Kidney (tissue), 14 donors: ENCODE data around the gene HS3ST3B1. TPM values are rescaled to one million over a fixed set of nuclear protein-coding genes. Genes with fewer than 3 reads are reported as not detected.

Experiments used
- DNase-seq, 5 donors: peaks; one replicate each; pipeline ENCODE4 v3.0.0-alpha.2; 2013 to 2020
- FAIRE-seq: peaks from 2 replicates; lab custom pipeline; 2012; peaks lifted over from hg19 to GRCh38; lab: Jason Lieb, UNC
- H3K27ac ChIP-seq, 2 donors: one replicate each; pipeline ENCODE4 v1.7.0; 2013; ENCODE audit warnings: low read depth in 2 of 2, low read length in 2 of 2, inconsistent platforms in 1 of 2
- H3K27me3 ChIP-seq: one replicate; pipeline ENCODE4 v1.7.1; 2013; ENCODE audit warnings: low read length, inconsistent platforms; ENCODE audit not compliant: control insufficient read depth, insufficient read depth
- H3K36me3 ChIP-seq, 3 donors: one replicate each; pipeline versions ENCODE4 v1.7.0 to v1.7.1; 2013; ENCODE audit warnings: low read length in 3 of 3, control low read depth in 1 of 3, inconsistent platforms in 1 of 3; ENCODE audit not compliant: insufficient read depth in 3 of 3, control insufficient read depth in 2 of 3
- H3K4me1 ChIP-seq, 3 donors: one replicate each; pipeline versions ENCODE4 v1.7.0 to v1.7.1; 2013; ENCODE audit warnings: low read length in 3 of 3, inconsistent platforms in 1 of 3, low read depth in 1 of 3; ENCODE audit not compliant: control insufficient read depth in 2 of 3, insufficient read depth in 2 of 3
- H3K4me3 ChIP-seq, 3 donors: one replicate each; pipeline versions ENCODE4 v1.7.0 to v1.8.1; 2013; ENCODE audit warnings: low read length in 3 of 3, control low read depth in 1 of 3, inconsistent platforms in 1 of 3
- H3K9ac ChIP-seq, 3 donors: one replicate each; pipeline versions ENCODE4 v1.7.0 to v1.7.1; 2013; ENCODE audit warnings: low read length in 3 of 3, control low read depth in 1 of 3, inconsistent platforms in 1 of 3
- H3K9me3 ChIP-seq, 3 donors: one replicate each; pipeline versions ENCODE4 v1.7.0 to v1.7.1; 2013; ENCODE audit warnings: low read length in 3 of 3, control low read depth in 1 of 3, inconsistent platforms in 1 of 3; ENCODE audit not compliant: control insufficient read depth in 2 of 3, insufficient read depth in 1 of 3
- CTCF ChIP-seq: IDR thresholded peaks from 3 replicates; pipeline ENCODE4 v1.5.1; 2012; ENCODE audit warnings: mild to moderate bottlenecking, moderate library complexity, borderline replicate concordance; ENCODE audit not compliant: insufficient read depth; ENCODE audit errors: extremely low read depth
- intact Hi-C: fragments of 100-400 bp; cut with DNase I; formaldehyde crosslinking; loops from one replicate; pipeline ENCODE4 v1.11.1; 2022
- polyA plus RNA-seq: library from polyadenylated mRNA; stranded (reverse); fragments of 350-450 nt; fragmentation: Illumina TruSeq; extraction: RNeasy Lipid Tissue Mini Kit (QIAGEN cat#74804); gene quantifications from one replicate; pipeline ENCODE4 v1.2.3, GENCODE V29; 2014; ENCODE audit warnings: low read depth, low replicate concordance; ENCODE audit not compliant: insufficient read depth
- total RNA-seq: library from RNA; stranded (reverse); fragmentation: NEBNext Ultra II Directional; extraction: Animal tissue kit (Norgen Biotek cat#: 25700); gene quantifications from one replicate; pipeline ENCODE4 v1.2.1, GENCODE V29; 2021
- donor health status: control.
- donor health status: control.
- donor health status: control.
- donor health status: control.
- donor health status: control.
- donor health status: DM: yes; HTN: yes; CAD: no.
- donor health status: Normal renal cell carcinoma (clear cell type).

Gene HS3ST3B1
- total and polyA plus RNA-seq, 2 donors from 2014 or later = 4.8 to 5.3 TPM

GRCh38 chr17:14389681-14390080 lies 88.8 kb downstream of the HS3ST3B1 start:
- intact Hi-C loops = no loop called here
- no peak for FAIRE-seq
- Histone ChIP-seq H3K9ac (no peak overlapping the region), H3K4me1 (no peaks in the 10 kb centered on the region), H3K27me3 (no peaks in the 10 kb centered on the region), H3K4me3 (no peak overlapping the region), H3K9me3 (peaks cover 0 to 2% (median 0%) of the 10 kb centered on the region in 3 donors), H3K36me3 (no peaks in the 10 kb centered on the region), H3K27ac (no peak overlapping the region)
- DNase-seq = no peak
- TF ChIP-seq CTCF = no peak

GRCh38 chr17:14393723-14394122 lies 92.8 kb downstream of the HS3ST3B1 start:
- DNase-seq (no peak), FAIRE-seq (no peak)
- no peak for TF ChIP-seq CTCF
- peaks cover 0 to 2% (median 0%) of the 10 kb centered on the region in 3 donors for H3K9me3 ChIP-seq
- H3K4me3 ChIP-seq = no peak overlapping the region
- no peaks in the 10 kb centered on the region for H3K27me3 ChIP-seq
- no peaks in the 10 kb centered on the region for H3K36me3 ChIP-seq
- no peaks in the 10 kb centered on the region for H3K4me1 ChIP-seq
- no peak overlapping the region for H3K27ac ChIP-seq
- intact Hi-C loops = no loop called here
- H3K9ac ChIP-seq = no peak overlapping the region

- FAIRE-seq = no peak
- no peak for TF ChIP-seq CTCF
- Histone ChIP-seq H3K9ac (no peak overlapping the region), H3K9me3 (peaks cover 0 to 5% (median 0%) of the 10 kb centered on the region in 3 donors), H3K27ac (no peak overlapping the region), H3K36me3 (no peaks in the 10 kb centered on the region), H3K27me3 (no peaks in the 10 kb centered on the region), H3K4me1 (no peaks in the 10 kb centered on the region), H3K4me3 (no peak overlapping the region)
- no peak for DNase-seq
- intact Hi-C loops = no loop called here
Observed at GRCh38 chr17:14395255-14395654, 94.4 kb downstream of the HS3ST3B1 start.

GRCh38 chr17:14396547-14396946 lies 95.7 kb downstream of the HS3ST3B1 start:
- H3K27me3 ChIP-seq = no peaks in the 10 kb centered on the region
- no peak overlapping the region for H3K9ac ChIP-seq
- intact Hi-C loops = no loop called here
- DNase-seq (no peak), FAIRE-seq (no peak)
- H3K4me3 ChIP-seq = no peak overlapping the region
- H3K27ac ChIP-seq = no peak overlapping the region
- H3K9me3 ChIP-seq = peaks cover 0 to 5% (median 0%) of the 10 kb centered on the region in 3 donors
- no peak for TF ChIP-seq CTCF
- H3K36me3 ChIP-seq = no peaks in the 10 kb centered on the region
- H3K4me1 ChIP-seq = no peaks in the 10 kb centered on the region
